Esophagus muscularis mucosa (tissue), 4 donors: ENCODE data around the gene MYO7B. TPM values are rescaled to one million over a fixed set of nuclear protein-coding genes. Genes with fewer than 3 reads are reported as not detected.

ENCODE experiments used
- DNase-seq: peaks from one replicate; pipeline ENCODE4 v3.0.0-alpha.2; 2017; ENCODE audit errors: extremely low spot score
- H3K27ac ChIP-seq, 4 donors: fragments of 200-600 bp; sonication (generic); replicated peaks in 1 of 4; 1 replicate in 3 of 4; 2 replicates in 1 of 4; pipeline ENCODE4 v1.5.1; 2016 to 2019; ENCODE audit warnings: mild to moderate bottlenecking in 1 of 4
- H3K27me3 ChIP-seq, 4 donors: fragments of 200-600 bp; sonication (generic); one replicate each; pipeline versions ENCODE4 v1.5.1 to v1.6.0; 2016 to 2019
- H3K36me3 ChIP-seq, 4 donors: fragments of 200-600 bp; sonication (generic); one replicate each; pipeline ENCODE4 v1.5.1; 2016 to 2019
- H3K4me1 ChIP-seq, 4 donors: fragments of 200-600 bp; sonication (generic); one replicate each; pipeline ENCODE4 v1.5.1; 2016 to 2019
- H3K4me3 ChIP-seq, 4 donors: fragments of 200-600 bp; sonication (generic); 1 replicate in 2 of 4; 2 replicates in 2 of 4; pipeline ENCODE4 v1.5.1; 2016 to 2019; ENCODE audit warnings: mild to moderate bottlenecking in 4 of 4, moderate library complexity in 1 of 4
- H3K9me3 ChIP-seq, 4 donors: fragments of 200-600 bp; sonication (generic); 1 replicate in 3 of 4; 2 replicates in 1 of 4; pipeline ENCODE4 v1.5.1; 2016 to 2019
- CTCF ChIP-seq, 3 experiments: fragments of 200-600 bp in 2 of 3; fragments of 450-650 bp in 1 of 3; sonication (generic) in 2 of 3; IDR thresholded peaks; one replicate each; pipeline ENCODE4 v1.5.1; 2017 to 2019; ENCODE audit warnings: antibody characterized with exemption in 3 of 3, mild to moderate bottlenecking in 2 of 3, moderate library complexity in 1 of 3
- EP300 ChIP-seq: sonication (generic); formaldehyde crosslinking; IDR thresholded peaks from one replicate; pipeline ENCODE4 v1.6.1; 2017; ENCODE audit warnings: antibody characterized with exemption
- POLR2A ChIP-seq: fragments of 450-650 bp; IDR thresholded peaks from one replicate; pipeline ENCODE4 v1.6.1; 2017; ENCODE audit warnings: antibody characterized with exemption, moderate library complexity, mild to moderate bottlenecking, low read depth
- POLR2AphosphoS5 ChIP-seq, 2 donors: sonication (generic); formaldehyde crosslinking; IDR thresholded peaks; one replicate each; pipeline ENCODE4 v1.6.1; 2017; ENCODE audit warnings: antibody characterized with exemption in 2 of 2
- WGBS: methylation state at CpG from one replicate; pipeline ENCODE4 v1.1.5; 2018; 5-methylcytosine and 5-hydroxymethylcytosine counted together
- intact Hi-C: fragments of 100-400 bp; cut with DNase I; formaldehyde crosslinking; loops from one replicate; pipeline ENCODE4 v1.15.1; 2023
- total RNA-seq, 4 donors: library from RNA; depleted of rRNA; stranded (reverse); fragments of >200 nt; gene quantifications; one replicate each; pipeline versions ENCODE4 v1.1.0 to v1.2.1, GENCODE V29; 2016

Gene MYO7B
- total RNA-seq, 4 donors from 2014 or later, result 0.19 to 0.98 (median 0.33) TPM; not detected in 1

GRCh38 chr2:127598711-127599110 lies 63.2 kb downstream of the MYO7B start:
- no peaks in the 10 kb centered on the region for H3K27me3 ChIP-seq
- TF ChIP-seq EP300, result no peak
- no peak for TF ChIP-seq CTCF (IDR thresholded peaks at IDR 0.05)
- WGBS, result 93% methylated on average over 3 of the region's 3 CpGs
- DNase-seq, result no peak
- no peaks in the 10 kb centered on the region for H3K9me3 ChIP-seq
- no peaks in the 10 kb centered on the region for H3K36me3 ChIP-seq
- H3K27ac ChIP-seq, result no peak overlapping the region
- intact Hi-C loops, result no loop called here
- no peak overlapping the region for H3K4me3 ChIP-seq
- H3K4me1 ChIP-seq, result no peaks in the 10 kb centered on the region

GRCh38 chr2:127599211-127599610 lies 63.7 kb downstream of the MYO7B start:
- DNase-seq, result no peak
- H3K4me3 ChIP-seq, result no peak overlapping the region
- TF ChIP-seq EP300, result no peak
- TF ChIP-seq POLR2AphosphoS5 (IDR thresholded peaks at IDR 0.05), result no peak
- no peak for TF ChIP-seq CTCF (IDR thresholded peaks at IDR 0.05)
- no peak for TF ChIP-seq POLR2A
- no peaks in the 10 kb centered on the region for H3K4me1 ChIP-seq
- H3K27me3 ChIP-seq, result no peaks in the 10 kb centered on the region
- 78% methylated on average over 3 of the region's 3 CpGs for WGBS
- no peaks in the 10 kb centered on the region for H3K36me3 ChIP-seq
- H3K9me3 ChIP-seq, result no peaks in the 10 kb centered on the region
- intact Hi-C loops, result no loop called here
- no peak overlapping the region for H3K27ac ChIP-seq

- H3K4me3 ChIP-seq, result no peak overlapping the region
- no peaks in the 10 kb centered on the region for H3K9me3 ChIP-seq
- H3K36me3 ChIP-seq, result no peaks in the 10 kb centered on the region
- 74% methylated on average over 8 of the region's 8 CpGs for whole genome bisulfite sequencing
- DNase-seq, result no peak
- no peak overlapping the region for H3K27ac ChIP-seq
- intact Hi-C loops, result no loop called here
- peaks cover 0 to 2% (median 0%) of the 10 kb centered on the region in 4 donors for H3K27me3 ChIP-seq
- H3K4me1 ChIP-seq, result no peaks in the 10 kb centered on the region
- TF ChIP-seq POLR2AphosphoS5 (IDR thresholded peaks at IDR 0.05), result no peak
- TF ChIP-seq POLR2A, result no peak
- no peak for TF ChIP-seq EP300
- TF ChIP-seq CTCF (IDR thresholded peaks at IDR 0.05), result no peak
These were observed 69.5 kb downstream of the MYO7B start for GRCh38 chr2:127604986-127605385.

GRCh38 chr2:127605691-127606263 lies 70.3 kb downstream of the MYO7B start:
- Histone ChIP-seq H3K9me3 (peaks cover 0 to 5% (median 2%) of the 10 kb centered on the region in 4 donors), H3K4me1 (no peaks in the 10 kb centered on the region), H3K27ac (no peak overlapping the region), H3K4me3 (no peak overlapping the region), H3K27me3 (peaks cover 0 to 2% (median 0%) of the 10 kb centered on the region in 4 donors), H3K36me3 (no peaks in the 10 kb centered on the region)
- intact Hi-C loops, result no loop called here
- no peak for DNase-seq
- WGBS, result 92% methylated on average over 7 of the region's 7 CpGs
- TF ChIP-seq POLR2A (no peak), CTCF (IDR thresholded peaks at IDR 0.05) (no peak), POLR2AphosphoS5 (IDR thresholded peaks at IDR 0.05) (no peak), EP300 (no peak)
